Hindlimb muscle (tissue), 1 donor: ENCODE data around the gene CACNB3. TPM values are rescaled to one million over a fixed set of nuclear protein-coding genes. Genes with fewer than 3 reads are reported as not detected.
"Not testable (repeated sequence)": the region's sequence is repeated elsewhere in the genome, so short reads cannot be mapped to it uniquely, and the experiment has no call there.

Source experiments
- DNase-seq: peaks from one replicate; pipeline ENCODE4 v3.0.0-alpha.2; 2013
- polyA plus RNA-seq: library from polyadenylated mRNA; unstranded; fragments of 120-200 nt; gene quantifications from one replicate; pipeline ENCODE4 v1.2.1, GENCODE V29; 2013; ENCODE audit not compliant: insufficient read length

Gene CACNB3
- polyA plus RNA-seq, 1 donor = 12.2 TPM

DNA sequence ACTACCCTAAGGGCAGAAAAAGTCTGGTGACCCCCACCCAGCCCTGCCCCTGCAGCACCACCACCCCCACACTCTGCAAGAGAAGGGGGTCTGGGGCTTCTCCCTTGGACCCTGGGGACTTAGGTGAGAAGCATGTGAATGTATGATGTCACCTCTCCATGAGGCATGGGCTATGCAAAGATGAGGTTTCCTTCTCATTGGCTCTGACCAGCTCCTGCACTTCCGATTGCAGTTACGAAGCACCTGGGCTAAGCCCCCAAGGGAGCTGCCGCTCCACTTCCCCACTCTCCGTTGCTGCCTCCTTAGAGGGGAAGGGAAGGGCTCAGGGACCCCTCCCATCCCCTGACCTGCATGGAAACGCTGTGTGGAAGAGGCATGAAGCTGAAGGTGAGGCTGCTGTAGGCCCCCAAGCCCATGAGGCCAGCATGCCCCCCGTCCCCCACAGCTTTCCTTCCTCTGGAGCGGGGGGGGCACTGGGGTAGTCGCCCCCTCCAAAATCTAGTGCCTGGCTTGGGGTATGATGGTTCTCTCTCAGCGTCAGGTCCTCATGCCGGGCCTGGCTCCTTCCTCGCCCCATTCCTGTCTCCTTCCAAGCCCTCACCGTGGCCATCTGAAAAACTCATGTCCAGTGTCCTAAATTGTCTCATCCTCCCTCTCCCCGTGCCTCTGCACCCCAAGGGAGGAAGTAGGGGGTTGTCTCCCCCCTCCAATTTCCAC is 39.1 kb downstream of the CACNB3 start:
- no peak for DNase-seq

- DNase-seq = no peak
These were observed 39.7 kb downstream of the CACNB3 start for GRCh38 chr12:48858043-48858442.

DNA sequence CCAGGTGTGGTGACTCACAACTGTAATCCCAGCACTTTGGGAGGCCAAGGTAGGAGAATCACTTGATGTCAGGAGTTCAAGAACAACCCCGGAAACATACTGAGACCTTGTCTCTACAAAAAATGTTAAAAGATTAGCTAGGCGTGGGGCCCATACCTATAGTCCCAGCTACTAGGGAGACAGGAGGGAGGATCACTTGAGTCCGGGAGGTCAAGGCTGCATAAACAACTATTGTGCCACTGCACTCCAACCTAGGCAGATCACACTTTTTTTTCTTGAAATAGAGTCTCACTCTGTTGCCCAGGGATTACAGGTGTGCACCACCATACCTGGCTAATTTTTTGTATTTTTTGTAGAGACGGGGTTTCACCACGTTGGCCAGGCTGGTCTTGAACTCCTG is 41.3 kb downstream of the CACNB3 start:
- no peak for DNase-seq

DNA sequence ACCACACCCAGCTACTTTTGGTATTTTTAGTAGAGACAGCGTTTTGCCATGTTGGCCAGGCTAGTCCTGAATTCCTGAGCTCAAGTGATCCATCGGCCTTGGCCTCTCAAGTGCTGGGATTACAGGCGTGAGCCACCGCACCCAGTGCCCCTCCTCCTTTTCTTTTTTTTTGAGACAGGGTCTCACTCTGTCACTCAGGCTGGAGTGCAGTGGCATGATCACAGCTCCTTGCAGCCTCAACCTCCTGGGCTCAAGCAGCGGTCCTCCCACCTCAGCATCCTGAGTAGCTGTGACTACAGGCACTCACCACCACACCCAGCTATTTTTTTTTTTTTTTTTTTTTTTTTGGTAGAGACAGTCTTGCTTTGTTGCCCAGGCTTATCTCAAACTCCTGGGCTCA is 41.9 kb downstream of the CACNB3 start:
- DNase-seq = not testable (repeated sequence)

GRCh38 chr12:48861111-48861510 is 42.8 kb downstream of the CACNB3 start:
- DNase-seq = no peak

DNA sequence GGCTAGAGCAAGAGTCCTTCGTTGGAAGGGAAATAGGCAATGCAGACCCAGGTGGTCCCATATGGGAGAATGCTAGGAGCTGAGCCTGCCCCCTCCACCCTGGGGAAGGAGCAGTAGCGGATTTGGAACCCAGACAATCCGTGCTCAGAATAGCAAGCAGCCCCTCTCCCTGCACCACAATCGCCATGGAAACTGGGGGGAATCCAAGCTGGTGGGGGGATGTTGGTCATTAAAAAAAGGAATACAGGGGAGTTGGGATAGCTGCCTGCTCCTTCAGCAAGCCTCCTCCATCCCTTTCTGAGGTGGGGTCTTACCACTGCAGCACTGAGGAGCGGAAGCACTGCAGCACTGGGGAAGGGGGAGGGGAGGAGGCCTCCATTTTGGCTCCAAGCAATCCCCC is 44.5 kb downstream of the CACNB3 start:
- DNase-seq = no peak

DNA sequence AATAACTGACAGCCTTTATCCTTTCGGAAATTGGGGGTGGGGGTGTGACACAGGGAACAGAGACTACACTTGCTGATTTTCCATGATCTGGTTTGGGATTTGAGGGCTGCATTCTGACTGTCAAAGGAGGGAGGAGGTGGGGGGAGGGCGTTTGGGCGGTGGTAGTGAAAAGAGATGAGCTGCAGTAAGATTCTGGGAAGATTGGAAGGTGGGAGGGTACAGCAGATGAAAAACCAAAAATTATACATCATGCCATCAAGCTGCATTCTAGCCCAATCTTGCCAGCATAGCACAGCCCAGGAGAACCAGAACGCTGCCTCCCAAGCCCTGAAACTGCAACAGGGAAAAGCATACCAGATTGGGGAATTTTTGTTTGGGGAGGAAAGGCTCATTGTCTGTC is 45.0 kb downstream of the CACNB3 start:
- DNase-seq = no peak

DNA sequence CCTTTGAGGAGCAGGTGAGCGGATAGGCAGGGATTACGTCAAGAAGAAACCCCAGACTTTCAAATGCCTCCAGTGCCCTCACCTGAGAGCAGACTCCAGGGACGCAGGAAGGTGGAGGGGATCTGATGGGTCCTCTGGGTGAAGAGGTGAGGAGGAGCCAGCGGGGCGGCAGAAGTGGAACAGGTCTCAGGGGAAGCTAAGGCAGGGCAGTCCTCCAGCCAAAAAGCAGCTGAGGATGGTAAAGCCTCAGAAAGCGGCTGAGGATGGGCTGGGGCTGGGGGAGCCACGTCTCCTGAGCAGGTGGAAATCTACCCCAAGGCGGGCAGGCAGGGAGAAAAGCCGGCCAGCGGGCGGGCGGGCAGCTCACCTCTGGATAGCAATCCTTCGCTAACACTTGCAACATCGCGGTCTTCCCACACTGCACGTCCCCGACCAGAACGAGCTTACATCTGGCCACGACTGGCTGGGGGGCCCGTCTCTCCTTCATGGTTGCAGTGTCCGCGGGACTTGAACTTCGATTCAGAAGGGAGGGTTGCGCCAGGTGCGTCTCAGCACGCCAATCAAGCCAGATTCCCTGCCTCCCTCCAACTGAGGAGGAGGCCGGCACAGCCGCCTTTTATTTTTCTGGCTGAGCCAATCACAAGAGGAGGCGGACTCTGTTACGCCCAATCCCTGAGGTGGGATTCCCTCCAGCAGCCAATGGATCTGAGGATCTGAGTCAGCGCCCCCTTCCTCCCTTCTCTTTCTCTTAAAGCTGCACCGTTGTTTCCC is 47.2 kb downstream of the CACNB3 start, which contains the start of gene RND1:
Gene RND1, minus strand, starts transcription at position 590 of the 771 bp plus-strand sequence. Its CDS starts 103 bp downstream, at position 487.
- peak; percentile 90 for DNase-seq

DNA sequence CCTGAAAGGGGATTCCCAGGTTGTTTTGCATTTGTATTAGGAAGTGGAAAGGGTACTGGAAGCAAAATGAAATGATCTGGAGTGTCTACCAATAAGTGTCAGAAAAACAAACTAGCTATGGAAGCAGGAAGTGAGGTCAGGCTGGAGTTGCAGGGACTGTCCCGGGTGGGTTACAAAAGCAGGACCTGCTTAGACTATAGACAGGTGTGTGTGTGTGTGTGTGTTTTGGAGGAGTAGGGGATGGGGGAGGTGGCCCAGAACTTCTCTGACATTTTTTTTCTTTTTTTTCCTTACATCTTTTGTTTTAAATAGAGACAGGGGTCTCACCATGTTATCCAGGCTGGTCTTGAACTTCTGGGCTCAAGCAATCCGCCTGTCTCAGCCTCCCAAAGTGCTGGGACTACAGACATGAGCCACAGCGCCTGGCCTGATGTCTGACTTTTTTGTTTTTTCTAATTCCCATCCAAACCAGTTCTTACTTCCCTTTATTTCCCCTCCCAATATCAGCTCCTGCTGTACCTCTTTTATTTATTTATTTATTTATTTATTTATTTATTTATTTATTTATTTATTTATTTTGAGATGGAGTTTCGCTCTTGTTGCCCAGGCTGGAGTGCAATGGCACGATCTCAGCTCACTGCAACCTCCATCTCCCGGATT is 47.9 kb downstream of the CACNB3 start:
- no peak for DNase-seq

GRCh38 chr12:48868451-48868850 is 50.2 kb downstream of the CACNB3 start:
- DNase-seq = no peak

DNA sequence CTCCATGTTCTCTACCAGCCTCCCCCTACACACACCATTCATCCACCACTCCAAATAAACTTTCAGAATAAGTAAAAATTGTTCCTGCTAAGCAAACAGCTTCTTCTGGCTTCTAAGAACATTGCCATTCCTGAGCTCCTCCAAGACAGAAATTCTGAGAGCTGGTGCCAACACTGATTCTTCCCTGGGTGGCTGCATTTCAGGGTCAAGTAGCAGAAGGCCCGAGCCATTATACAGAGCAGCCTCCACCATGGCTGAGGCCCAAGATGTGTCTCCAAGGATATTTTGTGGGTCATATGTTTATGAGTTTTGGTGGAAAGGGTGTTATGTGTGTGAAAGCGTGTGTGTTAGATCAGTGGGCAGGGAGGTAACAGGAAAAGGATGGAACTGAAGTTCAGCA is 50.9 kb downstream of the CACNB3 start:
- DNase-seq = no peak

DNA sequence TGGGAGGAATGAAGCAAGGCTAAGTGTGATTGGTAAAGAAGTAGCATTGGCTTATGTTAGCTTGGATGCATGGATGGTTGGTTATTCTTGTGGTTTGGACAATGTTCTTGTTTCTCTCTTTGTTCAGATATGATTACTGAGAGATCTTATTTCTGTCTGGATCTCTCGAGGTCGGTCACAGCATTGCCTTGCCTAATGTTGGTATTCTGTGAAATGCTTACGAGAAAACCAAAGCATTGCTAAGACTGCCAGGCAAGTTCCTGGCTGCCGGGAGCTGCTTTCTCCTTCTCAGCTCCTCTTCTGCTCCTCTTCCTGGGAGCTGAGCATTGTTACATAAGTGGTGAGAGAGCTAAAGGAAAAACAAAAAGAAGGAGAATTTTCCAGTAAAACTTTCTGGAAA is 54.8 kb downstream of the CACNB3 start:
- no peak for DNase-seq

- not testable (repeated sequence) for DNase-seq
These were observed 55.2 kb downstream of the CACNB3 start for GRCh38 chr12:48873534-48873933.

- no peak for DNase-seq
These were observed 57.7 kb downstream of the CACNB3 start for GRCh38 chr12:48875944-48876515.

Other genes with a start within 250 kb of the CACNB3 start
- gene LALBA, start 248.4 kb upstream of the CACNB3 start, polyA plus RNA-seq = not detected
- gene KANSL2, start 136.3 kb upstream of the CACNB3 start, polyA plus RNA-seq = 29.8 TPM
- gene CCNT1, start 101.8 kb upstream of the CACNB3 start, polyA plus RNA-seq = 19.9 TPM
- 40.6 TPM for gene ADCY6, start 29.4 kb upstream of the CACNB3 start, polyA plus RNA-seq
- gene DDX23, start 33.7 kb downstream of the CACNB3 start, polyA plus RNA-seq = 59.8 TPM
- gene RND1, start 47.4 kb downstream of the CACNB3 start, polyA plus RNA-seq = 0.37 TPM
- gene FKBP11, start 107.0 kb downstream of the CACNB3 start, polyA plus RNA-seq = 20.4 TPM
- gene ARF3, start 139.0 kb downstream of the CACNB3 start, polyA plus RNA-seq = 46.1 TPM
- 0.84 TPM for gene WNT10B, start 153.2 kb downstream of the CACNB3 start, polyA plus RNA-seq
- not detected for gene WNT1, start 159.8 kb downstream of the CACNB3 start, polyA plus RNA-seq
- 32.5 TPM for gene DDN, start 180.9 kb downstream of the CACNB3 start, polyA plus RNA-seq
- 57.6 TPM for gene PRKAG1, start 200.3 kb downstream of the CACNB3 start, polyA plus RNA-seq
- 53.2 TPM for gene KMT2D, start 242.3 kb downstream of the CACNB3 start, polyA plus RNA-seq